ENCODE measurements around the gene KLHL1.

GRCh38 chr13:70104481-70104880, 3.8 kb downstream of the KLHL1 start:
- TF ChIP-seq CTCF (conservative IDR thresholded peaks at IDR 0.05; ENCODE audit: low read depth, low read length): no peak
- no peak for TF ChIP-seq POLR2A (IDR thresholded peaks at IDR 0.05; ENCODE audit: low read depth, low read length)
- no peak for TF ChIP-seq USF2 (IDR thresholded peaks at IDR 0.05; ENCODE audit: low read depth, low read length)
- no peak for TF ChIP-seq ELK1 (IDR thresholded peaks at IDR 0.05; ENCODE audit: borderline replicate concordance, low read depth, low read length)
- TF ChIP-seq RAD21 (IDR thresholded peaks at IDR 0.05; ENCODE audit: low read length): no peak
- TF ChIP-seq MAFK (IDR thresholded peaks at IDR 0.05; ENCODE audit: low read depth, low read length): no peak
- TF ChIP-seq SMC3 (IDR thresholded peaks at IDR 0.05; ENCODE audit: low read depth, low read length): no peak
